ENCODE results near the gene PEX14.

- no peak for TF ChIP-seq ZNF274 (IDR thresholded peaks at IDR 0.05; ENCODE audit: low read depth, low read length)
- TF ChIP-seq SUZ12 (IDR thresholded peaks at IDR 0.05; ENCODE audit: extremely low read depth, insufficient read depth, insufficient read length) = no peak
Observed at GRCh38 chr1:10644307-10645128, 169.8 kb downstream of the PEX14 start.

Data from NT2/D1 (cell line).